Hepatocyte (in vitro differentiated cells): ENCODE results near the gene ADAM12. TPM values are rescaled to one million over a fixed set of nuclear protein-coding genes. Genes with fewer than 3 reads are reported as not detected.
"Not testable (repeated sequence)": the region's sequence is repeated elsewhere in the genome, so short reads cannot be mapped to it uniquely, and the experiment has no call there.

ENCODE experiments used
- DNase-seq: peaks from one replicate; pipeline ENCODE4 v3.0.0-alpha.2; 2016; ENCODE audit warnings: low spot score
- H2AFZ ChIP-seq: fragments of 200-600 bp; sonication (generic); 2 replicates; pipeline ENCODE4 v1.6.0; 2016; ENCODE audit warnings: antibody characterized with exemption, mild to moderate bottlenecking
- H3K27ac ChIP-seq: fragments of 200-600 bp; sonication (generic); 2 replicates; pipeline ENCODE4 v1.5.1; 2016; ENCODE audit warnings: mild to moderate bottlenecking
- H3K27me3 ChIP-seq: fragments of 200-600 bp; sonication (generic); 2 replicates; pipeline ENCODE4 v1.6.1; 2016
- H3K36me3 ChIP-seq: fragments of 200-600 bp; sonication (generic); replicated peaks from 2 replicates; pipeline ENCODE4 v1.5.1; 2016; ENCODE audit warnings: low read depth; ENCODE audit not compliant: insufficient read depth
- H3K4me1 ChIP-seq: fragments of 200-600 bp; sonication (generic); 2 replicates; pipeline ENCODE4 v1.5.1; 2016; ENCODE audit warnings: mild to moderate bottlenecking, moderate library complexity; ENCODE audit not compliant: insufficient read depth
- H3K4me2 ChIP-seq: fragments of 200-600 bp; sonication (generic); 2 replicates; pipeline ENCODE4 v1.6.0; 2016
- H3K4me3 ChIP-seq: fragments of 200-600 bp; sonication (generic); 2 replicates; pipeline ENCODE4 v1.5.1; 2016; ENCODE audit warnings: mild to moderate bottlenecking
- H3K79me2 ChIP-seq: fragments of 200-600 bp; sonication (generic); 2 replicates; pipeline ENCODE4 v1.6.0; 2017; ENCODE audit warnings: mild to moderate bottlenecking
- H3K9me2 ChIP-seq: fragments of 200-600 bp; sonication (generic); replicated peaks from 2 replicates; pipeline ENCODE4 v1.6.0; 2017; ENCODE audit warnings: mild to moderate bottlenecking; ENCODE audit not compliant: insufficient read depth
- H3K9me3 ChIP-seq: fragments of 200-600 bp; sonication (generic); 2 replicates; pipeline ENCODE4 v1.5.1; 2016; ENCODE audit warnings: low read depth, mild to moderate bottlenecking
- H4K20me1 ChIP-seq: fragments of 200-600 bp; sonication (generic); 2 replicates; pipeline ENCODE4 v1.6.0; 2016; ENCODE audit warnings: mild to moderate bottlenecking; ENCODE audit not compliant: insufficient read depth, poor library complexity, severe bottlenecking
- CTCF ChIP-seq: fragments of 200-600 bp; sonication (generic); IDR thresholded peaks from 2 replicates; pipeline ENCODE4 v1.5.1; 2016; ENCODE audit warnings: antibody characterized with exemption, mild to moderate bottlenecking; ENCODE audit not compliant: poor library complexity
- EZH2 ChIP-seq: fragments of 200-600 bp; sonication (generic); IDR thresholded peaks from 2 replicates; pipeline ENCODE4 v1.6.1; 2016; ENCODE audit warnings: antibody characterized with exemption, mild to moderate bottlenecking, borderline replicate concordance
- EZH2phosphoT487 ChIP-seq: fragments of 200-600 bp; sonication (generic); IDR thresholded peaks from one replicate; pipeline ENCODE4 v1.6.1; 2018; ENCODE audit warnings: antibody characterized with exemption, mild to moderate bottlenecking, low read depth, moderate library complexity; ENCODE audit not compliant: unreplicated experiment, severe bottlenecking
- WGBS: methylation state at CpG from one replicate; pipeline ENCODE4 v1.1.6; 2016; ENCODE audit warnings: low lambda C conversion rate; ENCODE audit errors: missing lambda C conversion rate; 5-methylcytosine and 5-hydroxymethylcytosine counted together
- polyA plus RNA-seq: library from polyadenylated mRNA; unstranded; fragments of >200 nt; fragmentation: Nextera tagmentation; extraction: Ambion mirVana; gene quantifications from 2 replicates; pipeline ENCODE4 v1.2.1, GENCODE V29; 2016
- total RNA-seq: library from RNA; depleted of rRNA; stranded (reverse); fragments of >200 nt; gene quantifications from 2 replicates; pipeline ENCODE4 v1.2.3, GENCODE V29; 2014

Gene ADAM12
- total and polyA plus RNA-seq, 2 experiments from 2014 or later, result 4.9 to 11.3 TPM

- no peak overlapping the region for H3K27ac ChIP-seq
- WGBS, result 74% methylated on average over 13 of the region's 13 CpGs
- no peaks in the 10 kb centered on the region for H3K79me2 ChIP-seq
- no peaks in the 10 kb centered on the region for H4K20me1 ChIP-seq
- no peaks in the 10 kb centered on the region for H3K4me1 ChIP-seq
- no peaks in the 10 kb centered on the region for H3K27me3 ChIP-seq
- no peak overlapping the region for H3K4me2 ChIP-seq
- no peak overlapping the region for H3K4me3 ChIP-seq
- no peaks in the 10 kb centered on the region for H3K9me2 ChIP-seq
- TF ChIP-seq EZH2phosphoT487 (no peak), CTCF (no peak), EZH2 (no peak)
- no peaks in the 10 kb centered on the region for H3K36me3 ChIP-seq
- H3K9me3 ChIP-seq, result no peaks in the 10 kb centered on the region
- no peak for DNase-seq
- H2AFZ ChIP-seq, result no peak overlapping the region
Observed at GRCh38 chr10:126049759-126050700, 338.2 kb downstream of the ADAM12 start.

- 83% methylated on average over 1 of the region's 1 CpG for WGBS
- not testable (repeated sequence) for H3K36me3 ChIP-seq, H4K20me1 ChIP-seq, DNase-seq, H3K79me2 ChIP-seq, H3K4me1 ChIP-seq, H3K9me3 ChIP-seq, H3K27ac ChIP-seq, H2AFZ ChIP-seq, H3K27me3 ChIP-seq, H3K4me3 ChIP-seq, H3K9me2 ChIP-seq, H3K4me2 ChIP-seq
Observed at GRCh38 chr10:126047749-126048148, 340.5 kb downstream of the ADAM12 start.

- no peaks in the 10 kb centered on the region for H3K27me3 ChIP-seq
- no peaks in the 10 kb centered on the region for H3K4me1 ChIP-seq
- H3K4me2 ChIP-seq, result no peak overlapping the region
- no peaks in the 10 kb centered on the region for H3K79me2 ChIP-seq
- DNase-seq, result no peak
- H3K36me3 ChIP-seq, result no peaks in the 10 kb centered on the region
- H3K27ac ChIP-seq, result no peak overlapping the region
- 56% methylated on average over 5 of the region's 5 CpGs for WGBS
- H2AFZ ChIP-seq, result no peak overlapping the region
- H3K9me3 ChIP-seq, result no peaks in the 10 kb centered on the region
- no peaks in the 10 kb centered on the region for H4K20me1 ChIP-seq
- no peaks in the 10 kb centered on the region for H3K9me2 ChIP-seq
- no peak overlapping the region for H3K4me3 ChIP-seq
- TF ChIP-seq EZH2phosphoT487 (no peak), CTCF (no peak), EZH2 (no peak)
Observed at GRCh38 chr10:126046831-126047230, 341.4 kb downstream of the ADAM12 start.

- H3K9me2 ChIP-seq, result no peaks in the 10 kb centered on the region
- H3K9me3 ChIP-seq, result no peaks in the 10 kb centered on the region
- WGBS, result 92% methylated on average over 3 of the region's 3 CpGs
- no peaks in the 10 kb centered on the region for H3K36me3 ChIP-seq
- no peaks in the 10 kb centered on the region for H4K20me1 ChIP-seq
- no peak overlapping the region for H3K4me2 ChIP-seq
- no peak overlapping the region for H3K4me3 ChIP-seq
- H3K4me1 ChIP-seq, result no peaks in the 10 kb centered on the region
- TF ChIP-seq EZH2phosphoT487 (no peak), CTCF (no peak)
- DNase-seq, result no peak
- no peak overlapping the region for H3K27ac ChIP-seq
- no peaks in the 10 kb centered on the region for H3K79me2 ChIP-seq
- H3K27me3 ChIP-seq, result no peaks in the 10 kb centered on the region
- no peak overlapping the region for H2AFZ ChIP-seq
Observed at GRCh38 chr10:126045861-126046260, 342.4 kb downstream of the ADAM12 start.
